ENCODE results near the gene ANTXR1.

Gene ANTXR1

GRCh38 chr2:69133898-69134297 lies 120.9 kb downstream of the ANTXR1 start:
- Mint-ChIP-seq H3K27ac (no peak overlapping the region), H3K4me3 (no peak overlapping the region), H3K36me3 (ENCODE audit: low read depth) (peaks cover 43% of the 10 kb centered on the region), H3K27me3 (ENCODE audit: low read depth) (no peaks in the 10 kb centered on the region), H3K9me3 (no peaks in the 10 kb centered on the region), H3K4me1 (peaks cover 17% of the 10 kb centered on the region)
- TF ChIP-seq, protein P1, sequence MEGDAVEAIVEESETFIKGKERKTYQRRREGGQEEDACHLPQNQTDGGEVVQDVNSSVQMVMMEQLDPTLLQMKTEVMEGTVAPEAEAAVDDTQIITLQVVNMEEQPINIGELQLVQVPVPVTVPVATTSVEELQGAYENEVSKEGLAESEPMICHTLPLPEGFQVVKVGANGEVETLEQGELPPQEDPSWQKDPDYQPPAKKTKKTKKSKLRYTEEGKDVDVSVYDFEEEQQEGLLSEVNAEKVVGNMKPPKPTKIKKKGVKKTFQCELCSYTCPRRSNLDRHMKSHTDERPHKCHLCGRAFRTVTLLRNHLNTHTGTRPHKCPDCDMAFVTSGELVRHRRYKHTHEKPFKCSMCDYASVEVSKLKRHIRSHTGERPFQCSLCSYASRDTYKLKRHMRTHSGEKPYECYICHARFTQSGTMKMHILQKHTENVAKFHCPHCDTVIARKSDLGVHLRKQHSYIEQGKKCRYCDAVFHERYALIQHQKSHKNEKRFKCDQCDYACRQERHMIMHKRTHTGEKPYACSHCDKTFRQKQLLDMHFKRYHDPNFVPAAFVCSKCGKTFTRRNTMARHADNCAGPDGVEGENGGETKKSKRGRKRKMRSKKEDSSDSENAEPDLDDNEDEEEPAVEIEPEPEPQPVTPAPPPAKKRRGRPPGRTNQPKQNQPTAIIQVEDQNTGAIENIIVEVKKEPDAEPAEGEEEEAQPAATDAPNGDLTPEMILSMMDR (IDR thresholded peaks at IDR 0.05; ENCODE audit: unreplicated experiment in 3 of 3): no peak

DNA sequence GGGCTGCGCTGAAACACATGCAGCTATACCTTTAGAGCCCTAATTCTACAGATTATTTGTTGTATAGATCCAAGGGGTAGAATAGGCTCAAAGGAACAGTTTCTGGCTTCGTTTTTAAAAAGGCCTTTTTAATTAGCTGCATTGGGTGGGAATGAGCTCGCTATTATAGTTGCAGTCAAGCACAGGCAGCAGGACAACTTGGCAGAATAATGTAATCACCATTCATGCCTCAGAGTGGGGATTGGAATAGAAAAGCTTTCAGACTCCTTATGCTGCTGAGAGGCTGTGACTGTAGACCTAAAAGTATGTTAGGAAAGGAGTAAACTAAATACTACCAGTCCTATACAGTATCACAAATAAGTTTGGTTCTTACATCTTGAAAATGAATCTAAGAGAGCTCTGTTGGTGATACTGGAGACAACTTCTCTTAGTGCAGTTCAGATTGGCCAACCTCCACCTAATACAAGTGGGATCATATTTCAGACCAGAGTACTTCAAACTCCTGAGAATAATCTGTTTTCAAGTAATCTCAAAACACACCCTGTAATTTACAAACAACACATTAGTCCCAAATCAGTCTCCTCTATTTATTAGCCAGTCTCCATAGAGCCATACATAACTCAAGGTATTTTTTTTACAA lies 121.4 kb downstream of the ANTXR1 start:
- H3K27ac Mint-ChIP-seq: no peak overlapping the region
- H3K36me3 Mint-ChIP-seq (ENCODE audit: low read depth): peaks cover 42% of the 10 kb centered on the region
- TF ChIP-seq, protein P1 (IDR thresholded peaks at IDR 0.05; ENCODE audit: unreplicated experiment in 3 of 3): no peak
- H3K9me3 Mint-ChIP-seq: no peaks in the 10 kb centered on the region
- H3K4me1 Mint-ChIP-seq: peaks cover 22% of the 10 kb centered on the region
- H3K27me3 Mint-ChIP-seq (ENCODE audit: low read depth): no peaks in the 10 kb centered on the region
- H3K4me3 Mint-ChIP-seq: no peak overlapping the region

DNA sequence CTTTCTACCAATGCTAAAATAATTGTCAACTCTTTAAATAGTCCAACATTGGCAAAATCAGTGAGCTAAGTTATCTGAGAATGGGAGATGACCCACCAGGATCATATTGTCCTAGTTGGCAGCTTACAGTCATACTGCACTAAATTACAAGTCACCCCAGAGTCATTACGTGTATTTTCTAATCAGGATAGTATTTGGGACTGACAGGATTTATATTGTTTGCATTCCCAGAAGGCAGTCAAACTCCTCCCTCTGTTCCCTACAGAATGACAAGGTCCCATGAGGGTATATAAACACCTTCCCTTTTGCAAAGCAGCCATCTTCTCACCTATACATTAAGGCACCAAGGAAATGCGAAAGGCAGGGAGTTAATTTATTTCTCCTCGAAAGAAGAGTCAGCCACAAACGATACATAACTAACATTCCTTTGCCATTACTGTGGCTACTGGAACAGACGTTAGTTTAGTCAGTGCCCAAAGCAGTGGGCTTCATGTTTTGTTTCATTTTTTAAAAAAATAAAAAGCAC lies 125.3 kb downstream of the ANTXR1 start:
- no peaks in the 10 kb centered on the region for H3K9me3 Mint-ChIP-seq
- peak overlapping the region in 1 of 3 experiments; percentile 24 for H3K27ac Mint-ChIP-seq
- H3K4me3 Mint-ChIP-seq: no peak overlapping the region
- H3K4me1 Mint-ChIP-seq: peaks cover 47% of the 10 kb centered on the region
- TF ChIP-seq, protein P1 (IDR thresholded peaks at IDR 0.05; ENCODE audit: unreplicated experiment in 3 of 3): no peak
- no peaks in the 10 kb centered on the region for H3K27me3 Mint-ChIP-seq (ENCODE audit: low read depth)
- peaks cover 24% of the 10 kb centered on the region for H3K36me3 Mint-ChIP-seq (ENCODE audit: low read depth)

GRCh38 chr2:69138793-69139459 lies 125.9 kb downstream of the ANTXR1 start:
- Mint-ChIP-seq H3K27ac (peak overlapping the region in 2 of 3 experiments; percentile 3 to 67), H3K36me3 (ENCODE audit: low read depth) (peaks cover 21% of the 10 kb centered on the region), H3K4me3 (no peak overlapping the region), H3K27me3 (ENCODE audit: low read depth) (no peaks in the 10 kb centered on the region), H3K9me3 (no peaks in the 10 kb centered on the region), H3K4me1 (peaks cover 53% of the 10 kb centered on the region)
- TF ChIP-seq, protein P1 (IDR thresholded peaks at IDR 0.05; ENCODE audit: unreplicated experiment in 3 of 3): no peak

- H3K4me1 Mint-ChIP-seq: peaks cover 56% of the 10 kb centered on the region
- TF ChIP-seq, protein P1 (IDR thresholded peaks at IDR 0.05; ENCODE audit: unreplicated experiment in 3 of 3): no peak
- peak overlapping the region in 2 of 3 experiments; percentile 56 to 60 for H3K27ac Mint-ChIP-seq
- H3K9me3 Mint-ChIP-seq: no peaks in the 10 kb centered on the region
- H3K36me3 Mint-ChIP-seq (ENCODE audit: low read depth): peaks cover 21% of the 10 kb centered on the region
- no peaks in the 10 kb centered on the region for H3K27me3 Mint-ChIP-seq (ENCODE audit: low read depth)
- H3K4me3 Mint-ChIP-seq: no peak overlapping the region
Measured at GRCh38 chr2:69139778-69140670, 127.0 kb downstream of the ANTXR1 start.
